ENCODE measurements around the gene SNCB.
"Not testable (repeated sequence)": the region's sequence is repeated elsewhere in the genome, so short reads cannot be mapped to it uniquely, and the experiment has no call there.

Gene SNCB

GRCh38 chr5:176596689-176597416, 33.5 kb downstream of the SNCB start:
- peak; percentile 31 for DNase-seq

GRCh38 chr5:176596069-176596644, 34.2 kb downstream of the SNCB start:
- DNase-seq, result no peak

GRCh38 chr5:176595386-176595943, 34.9 kb downstream of the SNCB start:
- no peak for DNase-seq

- DNase-seq, result no peak
Measured at GRCh38 chr5:176594554-176594953, 35.8 kb downstream of the SNCB start.

GRCh38 chr5:176593273-176593869, 37.0 kb downstream of the SNCB start:
- DNase-seq, result no peak

GRCh38 chr5:176592573-176592972, 37.8 kb downstream of the SNCB start:
- DNase-seq, result no peak

- not testable (repeated sequence) for DNase-seq
Measured at GRCh38 chr5:176591667-176592066, 38.7 kb downstream of the SNCB start.

GRCh38 chr5:176590035-176590717, 40.2 kb downstream of the SNCB start:
- no peak for DNase-seq

GRCh38 chr5:176589039-176589769, 41.1 kb downstream of the SNCB start:
- no peak for DNase-seq

- DNase-seq, result no peak
Measured at GRCh38 chr5:176588297-176588696, 42.0 kb downstream of the SNCB start.

GRCh38 chr5:176587398-176587797, 42.9 kb downstream of the SNCB start:
- no peak for DNase-seq

- DNase-seq, result no peak
Measured at GRCh38 chr5:176583076-176583475, 47.3 kb downstream of the SNCB start.

GRCh38 chr5:176581361-176581760, 49.0 kb downstream of the SNCB start:
- DNase-seq, result no peak

- DNase-seq, result no peak
Measured at GRCh38 chr5:176579323-176579722, 51.0 kb downstream of the SNCB start.

- peak; percentile 13 for DNase-seq
Measured at GRCh38 chr5:176578391-176578808, 51.9 kb downstream of the SNCB start.

- DNase-seq, result no peak
Measured at GRCh38 chr5:176577312-176578176, 52.8 kb downstream of the SNCB start.

GRCh38 chr5:176575488-176576422, 54.6 kb downstream of the SNCB start:
- DNase-seq, result no peak

GRCh38 chr5:176575066-176575465, 55.3 kb downstream of the SNCB start:
- DNase-seq, result no peak

GRCh38 chr5:176574297-176574591, 56.1 kb downstream of the SNCB start:
- no peak for DNase-seq

GRCh38 chr5:176573564-176574296, 56.6 kb downstream of the SNCB start:
- DNase-seq, result peak; percentile 47
